Vagina (tissue), 1 donor: ENCODE results near the gene PLEKHM3. TPM values are rescaled to one million over a fixed set of nuclear protein-coding genes. Genes with fewer than 3 reads are reported as not detected.

Experiments used
- small RNA-seq: library from RNA; depleted of rRNA; stranded (forward); fragments of <200 nt; gene quantifications from one replicate; pipeline ENCODE3, GENCODE V24; 2016
- total RNA-seq: library from RNA; depleted of rRNA; stranded (reverse); fragments of >200 nt; gene quantifications from one replicate; pipeline ENCODE4 v1.2.3, GENCODE V29; 2016

PLEKHM3 gene
- total RNA-seq, 1 donor from 2014 or later, result 21.4 TPM

Small RNAs within 50 kb of the gene (small RNA-seq; reads per million reads assigned to genes)
- gene RNA5SP116 (not detected), gene RNU6-360P (not detected)

Other genes starting within 250 kb of the PLEKHM3 start
- gene CRYGD, start 99.0 kb upstream of the PLEKHM3 start, total RNA-seq, result not detected
- not detected for gene CRYGC, start 104.3 kb upstream of the PLEKHM3 start, total RNA-seq
- not detected for gene CRYGB, start 120.6 kb upstream of the PLEKHM3 start, total RNA-seq
- gene CRYGA, start 138.1 kb upstream of the PLEKHM3 start, total RNA-seq, result not detected
- gene C2orf80, start 164.5 kb upstream of the PLEKHM3 start, total RNA-seq, result not detected
- gene IDH1, start 229.5 kb upstream of the PLEKHM3 start, total RNA-seq, result 47.4 TPM
- 18.7 TPM for gene PIKFYVE, start 240.7 kb upstream of the PLEKHM3 start, total RNA-seq